ENCODE results near the gene FBN2. TPM values are rescaled to one million over a fixed set of nuclear protein-coding genes. Genes with fewer than 3 reads are reported as not detected.

FBN2 gene
- total RNA-seq, 1 donor from 2014 or later = 25.2 TPM

DNA sequence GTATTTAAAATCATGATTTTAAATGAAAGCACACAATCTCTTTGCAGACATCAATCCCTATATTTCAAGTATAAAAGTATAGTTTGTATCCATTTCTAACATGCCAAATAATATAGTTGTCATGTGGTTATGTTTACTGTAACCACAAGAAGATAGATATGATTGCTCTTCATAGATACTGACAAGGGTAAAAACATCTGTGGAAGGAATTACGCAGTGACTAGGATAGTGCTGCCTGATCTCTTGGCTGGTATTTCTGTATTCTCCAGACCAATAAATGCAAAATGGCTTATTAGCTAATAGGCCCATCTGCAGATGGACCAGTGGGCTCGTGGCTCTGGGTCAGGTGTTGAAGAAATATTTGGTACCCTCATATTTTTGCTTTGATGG, 34.9 kb upstream of the FBN2 start:
- DNase-seq (ENCODE audit: low read depth) = no peak
- H3K27me3 ChIP-seq (ENCODE audit: control insufficient read depth, insufficient read depth, low read length) = no peaks in the 10 kb centered on the region

DNA sequence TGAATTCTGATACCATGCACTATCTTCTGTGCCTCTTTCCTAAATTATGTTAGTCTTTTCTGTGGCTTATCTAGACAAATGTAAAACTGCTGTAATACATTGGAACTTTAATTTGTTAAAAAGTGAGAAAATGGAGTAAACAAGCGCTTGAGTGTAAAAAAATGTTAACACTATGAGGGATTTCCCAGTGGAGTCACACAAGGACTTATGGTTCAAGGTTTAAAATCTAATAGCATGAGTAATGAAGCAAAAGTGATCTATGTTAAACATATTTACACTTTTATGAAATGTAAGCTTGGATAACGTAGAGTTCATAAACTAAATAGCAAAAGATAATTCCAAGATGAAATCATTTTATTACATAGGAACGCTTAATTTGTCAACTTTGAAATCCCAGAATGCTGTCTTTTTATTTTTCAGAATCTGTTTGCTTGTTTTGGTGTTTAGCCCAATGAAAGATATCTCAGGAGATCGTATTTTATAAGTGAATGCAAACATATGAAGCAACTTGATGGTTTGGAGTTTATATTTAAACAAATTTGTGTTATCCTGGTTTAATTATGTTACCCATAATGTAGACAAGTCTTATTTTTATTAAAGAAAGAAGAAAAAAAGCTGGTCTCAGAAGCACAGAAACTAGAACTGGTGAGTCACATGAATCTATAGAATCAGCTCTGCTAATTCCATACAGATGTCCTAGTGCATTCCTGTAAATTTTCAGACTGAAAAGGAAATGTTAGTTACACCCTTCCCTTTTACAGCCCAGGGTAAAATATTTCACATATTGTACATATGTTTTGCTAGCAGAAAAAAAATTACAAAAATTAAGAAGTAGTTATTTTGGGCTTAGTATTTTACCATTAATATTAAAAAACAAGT, 34.2 kb upstream of the FBN2 start:
- TF ChIP-seq, protein P1, sequence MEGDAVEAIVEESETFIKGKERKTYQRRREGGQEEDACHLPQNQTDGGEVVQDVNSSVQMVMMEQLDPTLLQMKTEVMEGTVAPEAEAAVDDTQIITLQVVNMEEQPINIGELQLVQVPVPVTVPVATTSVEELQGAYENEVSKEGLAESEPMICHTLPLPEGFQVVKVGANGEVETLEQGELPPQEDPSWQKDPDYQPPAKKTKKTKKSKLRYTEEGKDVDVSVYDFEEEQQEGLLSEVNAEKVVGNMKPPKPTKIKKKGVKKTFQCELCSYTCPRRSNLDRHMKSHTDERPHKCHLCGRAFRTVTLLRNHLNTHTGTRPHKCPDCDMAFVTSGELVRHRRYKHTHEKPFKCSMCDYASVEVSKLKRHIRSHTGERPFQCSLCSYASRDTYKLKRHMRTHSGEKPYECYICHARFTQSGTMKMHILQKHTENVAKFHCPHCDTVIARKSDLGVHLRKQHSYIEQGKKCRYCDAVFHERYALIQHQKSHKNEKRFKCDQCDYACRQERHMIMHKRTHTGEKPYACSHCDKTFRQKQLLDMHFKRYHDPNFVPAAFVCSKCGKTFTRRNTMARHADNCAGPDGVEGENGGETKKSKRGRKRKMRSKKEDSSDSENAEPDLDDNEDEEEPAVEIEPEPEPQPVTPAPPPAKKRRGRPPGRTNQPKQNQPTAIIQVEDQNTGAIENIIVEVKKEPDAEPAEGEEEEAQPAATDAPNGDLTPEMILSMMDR (IDR thresholded peaks at IDR 0.05; ENCODE audit: insufficient read depth, low read length, poor library complexity, severe bottlenecking) = no peak
- no peaks in the 10 kb centered on the region for H3K27me3 ChIP-seq (ENCODE audit: control insufficient read depth, insufficient read depth, low read length)
- no peak for DNase-seq (ENCODE audit: low read depth)
- no peak overlapping the region for H3K4me3 ChIP-seq (ENCODE audit: low read depth, low read length)
- H3K36me3 ChIP-seq (ENCODE audit: control insufficient read depth, insufficient read depth, low read length) = no peaks in the 10 kb centered on the region

More for the DNA sequence above, 34.9 kb upstream of the FBN2 start:
- Histone ChIP-seq H3K4me3 (ENCODE audit: low read depth, low read length) (no peak overlapping the region), H3K36me3 (ENCODE audit: control insufficient read depth, insufficient read depth, low read length) (no peaks in the 10 kb centered on the region)
- TF ChIP-seq, protein P1 (IDR thresholded peaks at IDR 0.05; ENCODE audit: insufficient read depth, low read length, poor library complexity, severe bottlenecking) = no peak

DNA sequence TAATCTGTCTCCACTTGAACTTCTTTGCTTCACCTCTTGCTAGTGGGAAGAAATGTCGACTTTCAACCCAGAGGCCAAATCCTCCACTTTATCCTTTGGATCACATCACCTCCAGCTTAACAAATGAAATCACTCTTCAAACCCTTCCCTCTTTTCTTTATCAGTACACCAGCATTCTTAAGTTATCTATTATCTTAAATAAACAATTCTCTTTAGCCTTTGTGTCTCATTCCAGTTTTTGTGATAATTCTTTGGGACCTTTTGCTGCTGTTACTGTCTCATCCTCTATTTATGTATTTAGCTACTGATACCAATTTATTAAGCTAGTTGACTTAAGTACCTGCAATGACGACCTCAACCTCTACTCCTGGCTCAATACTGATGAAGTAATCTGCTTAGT, 28.1 kb upstream of the FBN2 start:
- no peaks in the 10 kb centered on the region for H3K27me3 ChIP-seq (ENCODE audit: control insufficient read depth, insufficient read depth, low read length)
- H3K4me3 ChIP-seq (ENCODE audit: low read depth, low read length) = no peak overlapping the region
- DNase-seq (ENCODE audit: low read depth) = no peak
- TF ChIP-seq, protein P1 (IDR thresholded peaks at IDR 0.05; ENCODE audit: insufficient read depth, low read length, poor library complexity, severe bottlenecking) = no peak
- H3K36me3 ChIP-seq (ENCODE audit: control insufficient read depth, insufficient read depth, low read length) = no peaks in the 10 kb centered on the region

- DNase-seq (ENCODE audit: low read depth) = no peak
- Histone ChIP-seq H3K36me3 (ENCODE audit: control insufficient read depth, insufficient read depth, low read length) (no peaks in the 10 kb centered on the region), H3K27me3 (ENCODE audit: control insufficient read depth, insufficient read depth, low read length) (no peaks in the 10 kb centered on the region), H3K4me3 (ENCODE audit: low read depth, low read length) (no peak overlapping the region)
- TF ChIP-seq, protein P1 (IDR thresholded peaks at IDR 0.05; ENCODE audit: insufficient read depth, low read length, poor library complexity, severe bottlenecking) = no peak
These were observed 21.6 kb upstream of the FBN2 start for GRCh38 chr5:128559300-128560297.

DNA sequence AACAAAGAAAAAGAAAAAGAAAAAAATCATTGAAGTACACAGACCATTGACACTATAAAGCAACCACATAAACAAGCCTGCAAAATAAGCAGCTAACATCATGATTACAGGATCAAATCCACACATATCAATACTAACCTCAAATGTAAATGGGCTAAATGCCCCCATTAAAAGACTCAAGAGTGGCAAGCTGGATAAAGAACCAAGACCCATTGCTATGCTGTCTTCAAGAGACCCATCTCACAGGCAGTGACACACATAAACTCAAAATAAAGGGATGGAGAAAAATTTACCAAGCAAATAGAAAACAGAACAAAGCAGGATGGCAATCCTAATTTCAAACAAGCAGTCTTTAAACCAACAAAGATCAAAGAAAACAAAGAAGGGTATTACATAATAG, 15.7 kb upstream of the FBN2 start:
- Histone ChIP-seq H3K36me3 (ENCODE audit: control insufficient read depth, insufficient read depth, low read length) (no peaks in the 10 kb centered on the region), H3K4me3 (ENCODE audit: low read depth, low read length) (no peak overlapping the region), H3K27me3 (ENCODE audit: control insufficient read depth, insufficient read depth, low read length) (no peaks in the 10 kb centered on the region)
- DNase-seq (ENCODE audit: low read depth) = no peak
- TF ChIP-seq, protein P1 (IDR thresholded peaks at IDR 0.05; ENCODE audit: insufficient read depth, low read length, poor library complexity, severe bottlenecking) = no peak

Data from kidney epithelial cell (primary cell).